GM18498 (cell line): ENCODE measurements around the gene KLHDC7A.

Source experiments
- ATAC-seq: cut with Tn5 transposase; IDR thresholded peaks from one replicate; pipeline ENCODE4 v1.9.1; 2021; ENCODE audit warnings: mild to moderate bottlenecking, moderate library complexity; ENCODE audit not compliant: unreplicated experiment

Gene KLHDC7A

DNA sequence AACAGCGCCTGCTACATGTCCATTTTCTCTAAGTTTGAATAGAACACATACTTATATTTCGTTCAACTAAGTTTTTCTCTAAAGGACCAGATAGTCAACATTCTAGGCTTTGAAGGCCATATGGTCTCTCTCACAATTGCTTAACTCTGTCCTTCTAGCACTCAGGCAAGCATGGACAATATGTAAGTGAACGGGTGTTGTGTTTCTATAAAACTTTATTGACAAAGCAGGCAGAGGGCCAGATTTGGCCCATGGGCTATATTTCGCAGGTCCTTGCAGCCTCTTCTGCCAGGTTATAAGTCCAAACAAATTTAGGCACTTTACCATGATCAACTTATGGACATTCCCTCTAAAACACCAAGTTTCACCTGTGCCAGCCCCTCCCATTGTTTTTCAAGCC lies 21.1 kb downstream of the KLHDC7A start:
- no peak for ATAC-seq

DNA sequence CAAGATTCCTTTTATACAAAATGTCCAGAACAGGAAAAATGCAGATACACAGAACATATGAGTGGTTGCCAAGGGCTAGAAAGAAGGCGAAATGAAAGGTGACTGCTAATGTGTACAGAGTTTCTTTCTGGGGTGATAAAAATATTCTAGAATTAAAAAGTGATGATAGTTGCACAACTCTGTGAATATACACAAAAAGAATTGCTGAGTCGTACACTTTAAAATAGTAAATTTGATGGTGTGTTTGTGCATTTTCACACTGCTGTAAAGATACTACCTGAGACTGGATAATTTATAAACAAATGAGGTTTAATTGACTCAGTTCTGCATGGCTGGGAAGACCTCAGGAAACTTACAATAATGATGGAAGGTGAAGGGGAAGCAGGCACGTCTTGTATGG lies 23.9 kb downstream of the KLHDC7A start:
- no peak for ATAC-seq

DNA sequence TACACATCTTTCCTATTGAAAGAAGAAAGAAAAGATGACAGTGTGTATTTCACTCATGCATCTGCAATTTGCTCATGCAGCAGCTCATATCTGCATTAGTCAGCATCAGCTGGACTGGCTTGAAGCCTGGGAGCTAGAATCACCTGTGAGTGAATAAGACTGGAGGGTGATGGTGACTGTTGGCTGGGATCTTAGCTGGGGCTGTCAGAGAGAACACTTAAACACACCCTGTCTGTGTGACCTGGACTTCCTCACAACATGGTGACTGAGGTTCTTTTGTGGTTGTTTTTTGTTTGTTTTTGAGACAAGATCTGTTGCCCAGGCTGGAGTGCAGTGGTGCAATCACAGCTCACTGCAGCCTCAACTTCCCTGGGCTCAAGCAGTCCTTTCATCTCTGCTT lies 24.9 kb downstream of the KLHDC7A start:
- ATAC-seq, result no peak

DNA sequence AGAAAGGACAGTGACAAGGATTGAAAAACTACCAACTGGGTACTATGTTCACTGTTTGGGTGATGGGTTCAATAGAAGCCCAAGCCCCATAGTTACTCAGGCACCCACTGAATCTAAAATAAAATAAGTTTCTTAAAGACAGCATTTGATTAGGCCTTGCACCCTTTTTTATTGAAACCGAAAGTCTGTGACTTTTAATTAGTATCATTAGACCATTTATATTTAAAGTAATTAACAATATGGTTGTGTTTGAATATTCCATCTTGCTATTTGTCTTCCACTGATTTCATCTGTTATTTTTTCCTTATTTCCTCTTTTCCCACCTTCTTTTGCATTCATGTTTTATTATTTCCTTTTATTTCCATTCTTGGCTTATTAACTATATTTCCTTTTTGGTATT lies 27.4 kb downstream of the KLHDC7A start:
- no peak for ATAC-seq

DNA sequence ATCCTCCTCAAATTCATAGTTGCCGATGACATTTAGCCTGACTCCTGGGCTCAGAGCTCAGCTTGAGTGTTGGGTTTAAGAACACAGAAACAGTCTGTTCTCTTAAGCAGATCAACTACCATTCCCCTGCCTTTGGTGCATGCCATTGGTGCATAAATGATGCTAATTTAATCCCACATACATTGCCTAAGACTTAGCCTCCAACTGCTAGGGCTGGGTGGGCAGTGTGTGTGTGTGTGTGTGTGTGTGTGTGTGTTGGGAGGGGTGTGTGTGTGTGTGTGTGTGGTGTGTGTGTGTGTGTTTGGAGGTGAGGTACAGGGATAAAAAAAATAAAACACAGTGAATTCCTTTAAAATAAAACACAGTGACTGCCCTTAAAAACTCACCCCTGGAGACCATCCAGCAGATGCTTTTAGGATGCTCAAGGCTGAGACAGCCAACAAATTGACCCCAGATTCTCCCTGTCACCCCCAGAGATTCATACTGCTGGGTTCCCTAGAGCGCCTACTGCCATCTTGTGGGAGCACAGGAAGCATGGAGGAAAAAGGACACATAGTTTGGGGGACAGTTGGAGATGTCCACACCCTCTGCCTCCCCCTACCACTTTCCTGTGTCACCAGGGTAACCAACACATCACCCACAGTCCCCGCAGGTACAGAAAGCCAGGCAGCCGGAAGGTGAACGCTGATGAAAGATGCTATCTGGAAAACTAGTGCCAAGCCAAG lies 30.6 kb downstream of the KLHDC7A start:
- no peak for ATAC-seq

DNA sequence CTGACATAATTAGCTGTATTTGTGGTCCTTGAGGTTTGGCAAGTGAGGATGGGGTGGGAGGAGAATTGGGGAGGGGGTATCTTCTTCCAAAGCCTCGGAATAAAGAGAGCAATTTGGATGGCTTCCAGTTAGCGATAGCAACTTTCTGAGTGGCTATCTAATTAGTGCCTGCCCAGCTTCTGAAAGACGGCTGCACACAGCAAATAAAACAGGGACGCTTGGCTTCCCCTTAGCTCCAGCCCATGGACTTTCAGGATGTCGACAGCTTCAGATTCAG lies 31.1 kb downstream of the KLHDC7A start:
- ATAC-seq, result no peak

DNA sequence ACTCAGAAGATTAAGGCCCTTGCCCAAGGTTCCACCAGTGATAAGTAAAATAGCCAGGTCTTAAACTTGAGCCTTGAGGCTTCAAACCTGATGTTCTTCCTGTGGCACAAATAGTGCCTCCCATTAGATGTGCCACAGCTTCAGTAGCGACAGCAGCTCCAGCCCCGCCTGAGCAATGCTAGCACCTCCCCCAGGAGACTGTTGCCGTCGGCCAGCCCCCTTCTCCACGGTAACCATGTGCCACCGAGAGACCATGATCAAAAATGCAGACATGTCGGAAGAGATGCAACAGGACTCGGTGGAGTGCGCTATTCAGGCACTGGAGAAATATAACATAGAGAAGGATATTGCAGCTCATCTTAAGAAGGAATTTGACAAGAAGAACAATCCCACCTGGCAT lies 32.2 kb downstream of the KLHDC7A start:
- no peak for ATAC-seq

DNA sequence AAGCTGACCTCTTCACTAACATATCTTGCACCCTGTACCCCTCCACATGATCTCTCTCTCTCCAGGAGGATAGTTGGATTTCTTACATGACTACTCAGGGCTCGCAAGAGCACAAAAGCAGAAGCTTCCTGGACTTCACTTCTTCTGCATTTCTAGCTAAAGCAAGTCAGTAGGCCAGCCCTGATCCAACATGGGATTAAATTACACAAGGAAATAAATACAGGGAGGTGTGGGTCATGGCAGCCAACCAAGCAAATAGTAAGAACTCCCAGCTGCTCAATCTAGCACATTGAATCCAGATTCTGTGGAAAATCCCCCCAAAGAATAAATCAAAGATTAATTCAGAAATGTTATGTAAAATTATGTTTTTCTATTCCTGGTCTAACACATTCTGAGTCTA lies 33.3 kb downstream of the KLHDC7A start:
- no peak for ATAC-seq

DNA sequence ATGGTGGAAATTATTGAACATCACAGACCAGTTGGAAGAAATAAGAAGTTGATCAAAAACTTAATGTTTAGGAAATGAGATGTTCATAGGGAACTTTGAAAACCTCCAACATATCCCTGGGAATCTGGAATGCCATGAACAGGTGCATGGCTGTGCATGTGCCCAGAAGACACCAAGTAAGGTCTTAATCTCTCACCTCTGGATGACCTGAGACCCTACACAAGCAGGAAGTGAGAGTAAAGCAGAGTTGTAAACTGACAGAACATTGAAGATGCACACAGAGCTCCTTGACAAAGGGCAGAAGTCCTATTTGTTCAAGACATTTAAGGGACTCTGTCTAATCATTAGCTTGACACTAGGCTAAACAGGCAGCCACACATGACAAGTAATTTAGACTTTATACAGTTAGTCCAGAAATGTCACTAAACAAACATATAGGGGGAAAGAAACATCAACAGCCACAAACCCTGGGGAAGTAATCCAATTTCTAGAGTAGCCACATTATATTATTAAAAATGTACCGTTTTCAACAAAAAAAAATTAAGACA lies 34.5 kb downstream of the KLHDC7A start:
- ATAC-seq, result no peak

DNA sequence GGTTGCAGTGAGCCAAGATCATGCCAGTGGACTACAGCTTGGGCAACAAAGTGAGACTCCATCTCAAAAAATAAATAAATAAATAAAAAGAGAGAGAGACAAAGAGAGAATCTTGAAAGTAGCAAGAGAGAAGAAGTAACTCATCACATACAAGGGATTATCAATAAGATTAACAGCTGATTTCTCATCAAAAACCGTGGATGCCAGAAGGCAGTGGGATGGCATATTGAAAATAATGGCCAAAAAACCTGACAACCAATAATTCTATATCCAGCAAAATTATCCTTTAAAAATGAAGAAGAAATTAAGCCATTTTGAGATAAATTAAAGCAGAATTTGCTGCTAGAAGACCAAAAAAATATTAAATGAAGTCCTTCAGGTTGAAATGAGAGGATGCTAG lies 35.7 kb downstream of the KLHDC7A start:
- ATAC-seq, result no peak

DNA sequence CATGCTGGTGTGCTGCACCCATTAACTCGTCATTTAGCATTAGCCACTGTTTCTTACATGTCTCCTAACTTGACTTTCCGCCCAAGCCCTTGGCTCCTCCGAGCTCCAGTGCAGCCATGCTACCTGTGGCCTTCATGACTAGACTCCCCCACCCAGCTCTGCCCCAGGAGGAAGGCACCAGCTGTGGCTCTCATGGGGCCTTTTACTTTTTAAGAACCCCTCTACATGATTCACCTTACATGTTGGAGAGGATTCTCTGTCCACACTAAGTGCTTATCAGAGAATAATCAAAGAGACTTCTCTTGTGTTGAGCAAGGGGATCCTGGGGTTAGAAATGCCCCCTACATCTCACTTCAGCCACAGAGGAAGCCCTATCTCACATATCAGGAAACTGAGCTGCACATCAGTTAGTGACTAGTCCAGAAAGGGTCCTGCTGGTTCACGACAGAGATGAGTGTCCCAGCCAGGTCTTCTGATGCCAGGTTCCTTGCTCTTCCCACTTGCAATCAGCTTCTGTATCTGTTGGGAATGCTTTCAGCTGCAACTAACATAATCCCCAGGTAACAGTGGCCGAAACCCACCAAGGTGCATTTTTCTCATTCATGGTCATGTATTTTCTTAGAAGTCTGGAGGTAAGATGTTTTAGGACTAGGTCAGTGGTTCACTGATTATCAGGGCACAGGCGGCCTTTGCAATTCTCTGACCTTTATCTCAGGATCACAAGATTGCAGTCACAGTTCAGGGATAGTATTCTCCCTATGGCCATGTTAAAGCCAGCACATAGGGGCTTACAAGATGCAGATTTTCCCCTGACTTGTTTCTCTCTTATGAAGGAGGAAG lies 45.9 kb downstream of the KLHDC7A start:
- no peak for ATAC-seq

DNA sequence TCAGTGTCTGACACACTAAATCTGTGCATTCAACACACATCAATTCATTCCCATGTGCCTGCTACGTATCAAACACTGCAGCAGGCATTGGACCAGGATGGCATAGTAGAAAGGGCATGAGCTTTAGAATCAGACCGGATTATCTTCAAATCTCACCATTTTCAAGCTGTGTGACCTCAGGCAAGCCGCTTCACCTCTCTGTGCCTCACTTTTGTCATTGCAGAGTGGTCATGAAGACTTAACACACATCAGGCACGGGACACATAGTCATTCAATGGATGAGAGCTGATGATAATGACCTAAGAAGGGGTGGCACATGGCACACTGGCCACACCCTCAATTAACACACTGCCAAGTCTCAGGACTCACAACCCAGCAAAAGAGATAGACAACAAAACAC lies 46.8 kb downstream of the KLHDC7A start:
- no peak for ATAC-seq

DNA sequence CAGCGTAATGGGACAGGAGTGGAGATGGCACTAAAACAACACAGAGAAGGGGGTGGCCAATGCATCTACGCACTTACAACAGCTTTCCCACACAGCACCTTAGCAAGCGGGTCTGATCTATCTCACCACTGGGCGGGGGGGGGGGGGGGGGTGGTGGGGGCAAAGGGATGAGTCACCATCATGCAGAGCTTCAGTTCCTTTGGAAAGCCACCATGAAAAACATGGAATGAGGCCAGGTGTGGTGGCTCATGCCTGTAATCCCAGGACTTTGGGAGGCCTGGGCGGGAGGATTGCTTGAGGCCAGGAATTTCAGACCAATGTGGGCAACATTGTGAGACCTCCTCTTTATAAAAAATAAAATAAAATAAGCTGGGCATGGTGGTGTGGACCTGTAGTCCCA lies 47.2 kb downstream of the KLHDC7A start:
- no peak for ATAC-seq

DNA sequence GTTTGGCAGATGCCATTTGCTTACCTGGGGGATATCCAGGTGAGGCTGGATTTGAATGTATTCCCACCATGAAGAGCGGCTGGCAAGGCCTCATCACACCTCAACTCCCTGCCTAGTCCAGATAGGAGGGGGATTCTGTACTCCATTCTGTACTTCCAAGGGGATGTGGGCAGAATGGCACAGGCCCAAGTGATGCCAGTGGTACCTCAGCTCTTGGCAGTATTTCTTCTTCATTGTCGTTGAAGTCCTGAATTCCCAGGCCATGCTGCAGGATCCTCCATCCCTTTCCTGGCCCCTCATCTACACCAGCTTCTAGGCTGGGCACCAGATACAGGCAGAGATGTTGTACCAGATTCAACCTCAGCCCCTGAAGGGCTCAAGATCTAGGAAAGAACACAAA lies 47.9 kb downstream of the KLHDC7A start:
- no peak for ATAC-seq

DNA sequence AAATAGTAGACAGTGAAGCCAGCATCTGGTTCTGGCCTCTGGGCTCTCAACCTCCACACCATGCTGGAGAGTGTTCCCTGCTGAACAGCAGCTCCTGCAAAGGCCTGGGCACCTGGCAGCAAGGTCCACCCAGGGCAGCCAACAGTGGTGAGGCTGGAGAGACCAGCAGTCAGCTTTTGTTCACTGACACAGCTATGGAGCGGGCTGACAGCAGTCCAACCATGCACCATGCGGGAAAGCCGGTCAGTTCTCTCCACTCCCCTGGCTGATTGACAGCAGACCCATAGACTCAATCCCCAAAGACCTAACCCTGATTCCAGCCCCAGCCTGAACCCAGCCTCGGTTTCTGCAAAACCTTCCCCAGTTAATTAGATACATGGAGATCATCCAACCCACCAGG lies 49.0 kb downstream of the KLHDC7A start:
- ATAC-seq, result no peak

DNA sequence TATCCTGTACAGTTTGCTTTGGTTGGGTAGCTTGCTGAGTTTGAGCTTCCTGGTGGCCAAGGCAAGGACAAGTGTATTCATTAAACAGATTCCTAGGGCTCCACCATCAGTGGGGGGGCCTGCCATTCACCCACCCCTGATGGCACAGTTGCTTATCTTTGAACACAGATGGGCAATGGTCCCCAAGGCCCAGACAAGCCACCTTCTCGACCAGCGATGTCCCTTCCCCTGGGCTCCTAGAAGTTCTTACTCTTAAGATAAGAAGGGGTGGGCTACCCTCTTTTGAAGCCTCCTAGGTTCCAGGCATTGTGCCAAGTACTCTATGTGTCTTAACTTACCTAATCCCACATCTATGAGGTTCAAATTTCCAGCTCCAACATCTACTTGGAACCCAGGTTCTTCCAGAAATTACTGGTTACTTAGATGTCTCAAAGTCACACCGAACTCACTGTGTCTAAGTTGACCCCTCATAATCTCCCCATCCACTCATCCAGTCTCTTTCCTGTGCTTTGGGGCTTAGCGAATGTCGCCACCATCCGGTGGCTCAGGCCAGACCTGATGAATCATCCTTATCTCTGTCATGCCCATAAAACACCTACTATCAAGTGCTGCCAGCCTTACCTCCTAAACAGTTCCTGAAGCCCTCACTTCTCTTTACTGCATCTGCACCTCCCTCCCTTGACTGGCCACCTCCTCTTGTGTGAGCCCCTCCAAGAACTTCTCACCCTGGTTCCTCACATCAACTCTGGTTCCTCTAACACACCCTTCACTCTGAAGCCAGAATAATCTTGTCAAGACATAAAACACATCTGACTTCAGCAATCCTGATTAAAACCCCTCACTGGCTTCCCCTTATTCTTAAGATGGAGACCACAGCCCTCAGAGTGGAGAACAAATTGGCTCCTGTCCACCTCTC lies 50.1 kb downstream of the KLHDC7A start:
- no peak for ATAC-seq

DNA sequence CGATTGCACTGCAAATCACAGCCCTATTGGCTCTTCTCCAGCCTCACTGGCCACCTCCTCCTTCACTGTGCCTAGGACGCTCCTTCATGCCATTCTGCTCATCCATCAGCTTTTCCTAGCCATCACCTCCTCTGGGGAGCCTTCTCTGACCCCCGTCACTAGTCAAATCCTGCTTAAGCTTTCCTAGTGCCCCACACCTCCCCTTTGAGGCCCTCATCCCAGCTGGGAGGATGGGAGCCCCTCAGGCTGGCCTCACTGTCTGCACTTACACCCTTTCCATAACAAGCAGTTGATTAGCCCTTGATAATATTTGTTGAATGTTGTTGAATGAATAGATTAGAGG lies 50.7 kb downstream of the KLHDC7A start:
- ATAC-seq, result no peak

DNA sequence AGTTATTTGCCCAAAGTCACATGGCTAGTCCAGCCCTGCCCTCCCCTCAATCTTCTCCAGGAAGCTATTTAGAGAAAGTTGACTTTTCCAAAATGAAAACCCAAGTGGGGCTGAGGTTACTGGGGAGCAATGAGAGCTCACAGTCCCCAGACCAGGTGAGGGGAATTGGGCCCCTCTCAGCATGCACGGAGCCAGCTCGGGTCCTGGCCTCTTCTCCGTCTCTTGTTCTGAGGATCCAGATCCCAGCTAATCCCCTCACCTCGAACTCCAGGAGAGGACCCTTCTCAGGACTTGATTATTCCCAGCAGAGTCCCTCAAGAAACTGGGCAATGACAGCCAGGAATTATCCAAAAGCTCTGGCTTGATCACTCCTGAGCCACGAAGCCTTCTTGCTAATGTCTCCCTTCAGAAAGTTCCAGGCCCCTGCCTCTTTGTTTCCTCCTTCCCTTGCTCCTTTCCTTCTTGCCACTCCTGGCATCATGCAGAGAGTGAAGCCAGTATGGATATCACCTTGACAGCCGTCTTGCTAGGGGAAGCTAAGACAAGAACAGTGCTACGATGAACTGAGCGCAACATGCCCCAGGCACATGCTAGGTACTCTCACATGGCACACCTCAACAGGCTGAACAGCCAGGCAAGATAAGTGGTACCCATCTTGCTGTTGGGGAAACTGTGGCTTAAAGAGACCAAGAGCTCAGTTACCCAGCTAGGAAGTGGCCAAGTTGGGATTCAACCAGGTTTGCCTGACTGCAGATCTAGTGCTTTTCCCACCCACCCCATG lies 51.9 kb downstream of the KLHDC7A start:
- no peak for ATAC-seq

DNA sequence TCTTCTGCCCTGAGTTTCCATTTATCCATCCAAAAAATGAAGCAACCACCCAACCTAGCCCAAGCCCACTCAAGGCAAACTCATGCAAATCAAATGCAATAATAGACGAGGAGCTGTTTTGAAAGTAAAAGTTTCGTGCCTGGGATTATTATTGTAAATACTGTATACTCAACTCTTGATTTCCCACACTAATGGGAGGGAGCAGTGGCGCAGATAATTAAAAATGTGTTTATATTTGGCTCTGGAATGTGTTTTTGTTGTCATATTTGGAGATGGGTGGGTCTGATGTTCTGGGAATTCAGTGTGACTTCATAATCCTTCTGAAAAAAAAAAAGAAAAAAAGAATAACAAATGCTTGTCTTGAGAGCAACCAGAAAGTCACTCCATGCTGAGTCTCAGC lies 52.5 kb downstream of the KLHDC7A start:
- ATAC-seq, result no peak

DNA sequence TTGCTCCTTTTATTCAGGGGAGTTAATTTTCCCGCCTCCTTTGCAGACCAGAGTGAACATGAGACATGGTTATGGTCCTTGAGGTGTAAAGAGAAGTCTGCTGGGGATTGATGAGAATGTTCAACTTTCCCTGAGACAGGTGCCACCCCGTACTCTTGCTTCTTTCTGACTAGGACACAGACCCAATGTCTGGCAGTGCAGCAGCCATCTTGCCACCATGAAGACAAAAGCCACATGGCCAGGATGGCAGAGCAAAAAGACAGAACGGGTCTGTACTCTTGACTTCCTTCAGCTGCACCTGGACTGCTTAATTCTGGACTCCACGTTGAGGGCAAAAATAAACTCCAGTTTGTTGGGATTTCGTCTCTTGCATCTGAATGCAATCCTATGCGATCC lies 54.1 kb downstream of the KLHDC7A start:
- no peak for ATAC-seq
